IMR-90 (cell line): ENCODE data around the gene ACOXL. TPM values are rescaled to one million over a fixed set of nuclear protein-coding genes. Genes with fewer than 3 reads are reported as not detected.

ENCODE experiments used
- ATAC-seq: fragments of 200-7000 bp; cut with Tn5 transposase; 2 replicates; pipeline ENCODE4 v1.9.1; 2020; ENCODE audit warnings: low read depth, mild to moderate bottlenecking, moderate library complexity
- BruUV-seq: library from RNA; stranded (reverse); fragments of 400-500 nt; replicated peaks from 2 replicates; lab custom pipeline; 2021; lab: Mats Ljungman, UMichigan
- CTCF ChIA-PET: fragments of 300-600 bp; formaldehyde crosslinking; extraction: SDS; loops from one replicate; lab custom pipeline; 2021; ENCODE audit warnings: antibody characterized with exemption; lab: Yijun Ruan, JAX
- POLR2A ChIA-PET: fragments of 300-600 bp; sonication (Branson Sonifier 250); formaldehyde crosslinking; loops from one replicate; lab custom pipeline; 2022; ENCODE audit warnings: antibody characterized with exemption; ENCODE audit not compliant: unreplicated experiment; lab: Charles Lee
- DNase-seq: peaks from one replicate; pipeline ENCODE4 v3.0.0; 2013
- H2AFZ ChIP-seq: replicated peaks from 2 replicates; pipeline ENCODE3; 2013; ENCODE audit warnings: low read length, mild to moderate bottlenecking; ENCODE audit not compliant: poor library complexity
- H2AK5ac ChIP-seq: 2 replicates; pipeline ENCODE4 v1.6.1; 2013; ENCODE audit warnings: low read depth, low read length, inconsistent platforms
- H2AK9ac ChIP-seq: replicated peaks from 2 replicates; pipeline ENCODE3; 2013; ENCODE audit warnings: mild to moderate bottlenecking, low read depth, low read length, moderate library complexity; ENCODE audit not compliant: poor library complexity
- H2BK120ac ChIP-seq: 2 replicates; pipeline ENCODE4 v1.6.1; 2013; ENCODE audit warnings: low read depth, low read length, inconsistent platforms
- H2BK15ac ChIP-seq: 3 replicates; pipeline ENCODE4 v1.6.1; 2013; ENCODE audit warnings: low read depth, low read length, inconsistent platforms
- H2BK20ac ChIP-seq: 2 replicates; pipeline ENCODE4 v1.6.1; 2013; ENCODE audit warnings: low read depth, mild to moderate bottlenecking, inconsistent platforms, low read length, moderate library complexity
- H2BK5ac ChIP-seq: 2 replicates; pipeline ENCODE4 v1.6.1; 2013; ENCODE audit warnings: mild to moderate bottlenecking, low read depth, low read length, inconsistent platforms; ENCODE audit not compliant: poor library complexity, severe bottlenecking
- H3K14ac ChIP-seq: replicated peaks from 2 replicates; pipeline ENCODE4 v1.6.1; 2013; ENCODE audit warnings: low read depth, low read length, inconsistent platforms
- H3K18ac ChIP-seq: 2 replicates; pipeline ENCODE4 v1.6.1; 2013; ENCODE audit warnings: low read depth, low read length, control low read depth
- H3K23ac ChIP-seq: 2 replicates; pipeline ENCODE4 v1.6.1; 2013; ENCODE audit warnings: low read depth, low read length, inconsistent platforms
- H3K27ac ChIP-seq: 2 replicates; pipeline ENCODE4 v1.5.1; 2013; ENCODE audit warnings: mild to moderate bottlenecking, control low read depth, low read length; ENCODE audit not compliant: insufficient read depth
- H3K27me3 ChIP-seq: 2 replicates; pipeline ENCODE4 v1.6.1; 2013; ENCODE audit warnings: low read length; ENCODE audit not compliant: control insufficient read depth, insufficient read depth
- H3K36me3 ChIP-seq: 2 replicates; pipeline ENCODE4 v1.6.1; 2013; ENCODE audit warnings: low read length, mixed read lengths; ENCODE audit not compliant: control insufficient read depth, insufficient read depth
- H3K4ac ChIP-seq: 2 replicates; pipeline ENCODE4 v1.6.1; 2013; ENCODE audit warnings: low read depth, low read length, inconsistent platforms
- H3K4me1 ChIP-seq: 2 replicates; pipeline ENCODE4 v1.6.1; 2013; ENCODE audit warnings: low read length, mixed read lengths; ENCODE audit not compliant: control insufficient read depth, insufficient read depth
- H3K4me2 ChIP-seq: 2 replicates; pipeline ENCODE4 v1.6.1; 2013; ENCODE audit warnings: low read depth, mild to moderate bottlenecking, control low read depth, low read length, moderate library complexity
- H3K4me3 ChIP-seq: 2 replicates; pipeline ENCODE4 v1.5.1; 2013; ENCODE audit warnings: low read depth, mild to moderate bottlenecking, control low read depth, low read length, moderate library complexity; ENCODE audit not compliant: insufficient read depth
- H3K56ac ChIP-seq: 2 replicates; pipeline ENCODE4 v1.6.1; 2013; ENCODE audit warnings: low read length, inconsistent platforms; ENCODE audit not compliant: insufficient read depth; ENCODE audit errors: extremely low read depth
- H3K79me1 ChIP-seq, 2 experiments: 2 replicates each; pipeline ENCODE4 v1.6.1; 2013; ENCODE audit warnings: low read length in 2 of 2, inconsistent platforms in 1 of 2, low read depth in 1 of 2
- H3K9ac ChIP-seq: 2 replicates; pipeline ENCODE4 v1.6.1; 2013; ENCODE audit warnings: low read depth, low read length, control low read depth
- H3K9me1 ChIP-seq: 2 replicates; pipeline ENCODE4 v1.6.1; 2013; ENCODE audit warnings: low read length, inconsistent platforms; ENCODE audit not compliant: insufficient read depth
- H3K9me3 ChIP-seq: 2 replicates; pipeline ENCODE4 v1.6.1; 2013; ENCODE audit warnings: low read length; ENCODE audit not compliant: control insufficient read depth, insufficient read depth
- H4K20me1 ChIP-seq: 2 replicates; pipeline ENCODE4 v1.6.1; 2013; ENCODE audit warnings: low read length, inconsistent platforms; ENCODE audit not compliant: insufficient read depth
- H4K5ac ChIP-seq: 2 replicates; pipeline ENCODE4 v1.6.1; 2013; ENCODE audit warnings: mild to moderate bottlenecking, low read depth, low read length, control low read depth
- H4K8ac ChIP-seq, 2 experiments: 2 replicates each; pipeline ENCODE4 v1.6.1; 2013; ENCODE audit warnings: low read depth in 2 of 2, low read length in 2 of 2, control low read depth in 1 of 2, inconsistent platforms in 1 of 2
- H4K91ac ChIP-seq: 2 replicates; pipeline ENCODE4 v1.6.1; 2013; ENCODE audit warnings: low read depth, low read length, inconsistent platforms; ENCODE audit not compliant: insufficient read depth
- BHLHE40 ChIP-seq: fragments of 150-350 bp; IDR thresholded peaks from 2 replicates; pipeline ENCODE4 v1.6.1; 2016; ENCODE audit warnings: mild to moderate bottlenecking, low read depth, low read length
- CEBPB ChIP-seq: IDR thresholded peaks from 2 replicates; pipeline ENCODE4 v1.6.1; 2012; ENCODE audit warnings: low read depth, low read length, improper control_type of control experiment
- CHD1 ChIP-seq: IDR thresholded peaks from 2 replicates; pipeline ENCODE4 v1.6.1; 2012; ENCODE audit warnings: low read depth, low read length, improper control_type of control experiment
- CTCF ChIP-seq: conservative IDR thresholded peaks from 2 replicates; pipeline ENCODE4 v1.5.1; 2012; ENCODE audit warnings: mild to moderate bottlenecking, low read depth, low read length, improper control_type of control experiment
- ELK1 ChIP-seq: fragments of 150-350 bp; IDR thresholded peaks from 2 replicates; pipeline ENCODE4 v1.6.1; 2016; ENCODE audit warnings: low read depth, mild to moderate bottlenecking, low read length, moderate library complexity, borderline replicate concordance
- FOS ChIP-seq: fragments of 150-350 bp; IDR thresholded peaks from 2 replicates; pipeline ENCODE4 v1.6.1; 2016; ENCODE audit warnings: low read depth, low read length
- MAFK ChIP-seq: IDR thresholded peaks from 2 replicates; pipeline ENCODE4 v1.6.1; 2012; ENCODE audit warnings: low read depth, low read length, improper control_type of control experiment
- MAZ ChIP-seq: IDR thresholded peaks from 2 replicates; pipeline ENCODE4 v1.6.1; 2012; ENCODE audit warnings: low read depth, mild to moderate bottlenecking, low read length, improper control_type of control experiment, moderate library complexity, borderline replicate concordance
- MXI1 ChIP-seq: IDR thresholded peaks from 2 replicates; pipeline ENCODE4 v1.6.1; 2012; ENCODE audit warnings: low read depth, mild to moderate bottlenecking, low read length, moderate library complexity, borderline replicate concordance
- NFE2L2 ChIP-seq: fragments of 150-350 bp; IDR thresholded peaks from 2 replicates; pipeline ENCODE4 v1.6.1; 2016; ENCODE audit warnings: low read depth, mild to moderate bottlenecking, low read length
- POLR2A ChIP-seq: IDR thresholded peaks from 2 replicates; pipeline ENCODE4 v1.6.1; 2012; ENCODE audit warnings: mild to moderate bottlenecking, low read depth, low read length
- RAD21 ChIP-seq: IDR thresholded peaks from 2 replicates; pipeline ENCODE4 v1.6.1; 2012; ENCODE audit warnings: low read length, improper control_type of control experiment
- RCOR1 ChIP-seq: IDR thresholded peaks from 2 replicates; pipeline ENCODE4 v1.6.1; 2012; ENCODE audit warnings: mild to moderate bottlenecking, low read length, improper control_type of control experiment; ENCODE audit not compliant: insufficient replicate concordance
- RFX5 ChIP-seq: IDR thresholded peaks from 2 replicates; pipeline ENCODE4 v1.8.0; 2012; ENCODE audit warnings: low read depth, mild to moderate bottlenecking, low read length, moderate library complexity
- SMC3 ChIP-seq: fragments of 150-350 bp; IDR thresholded peaks from 2 replicates; pipeline ENCODE4 v1.6.1; 2016; ENCODE audit warnings: low read depth, mild to moderate bottlenecking, antibody characterized with exemption, low read length, moderate library complexity
- USF2 ChIP-seq: fragments of 150-350 bp; IDR thresholded peaks from 2 replicates; pipeline ENCODE4 v1.6.1; 2017; ENCODE audit warnings: mild to moderate bottlenecking, antibody characterized with exemption, low read length, low read depth
- WGBS, 2 experiments: methylation state at CpG; one replicate each; pipeline versions ENCODE4 v1.1.5 to v1.1.7; 2013; ENCODE audit warnings: missing lambda C conversion rate in 2 of 2; ENCODE audit not compliant: insufficient read length in 1 of 2; ENCODE audit errors: extremely low coverage in 2 of 2; 5-methylcytosine and 5-hydroxymethylcytosine counted together
- dilution Hi-C: fragments of 300-500 bp; cut with HindIII; formaldehyde crosslinking; loops from one replicate; pipeline ENCODE4 v1.14.3; 2018; ENCODE audit warnings: low sequenced_read_pairs; ENCODE audit not compliant: unreplicated experiment
- in situ Hi-C: fragments of 300-500 bp; cut with MboI; formaldehyde crosslinking; loops from 3 replicates; pipeline ENCODE4 v1.14.3; 2019; ENCODE audit warnings: low sequenced_read_pairs, inconsistent platforms, mixed read lengths
- intact Hi-C: fragments of 100-400 bp; cut with micrococcal nuclease; formaldehyde crosslinking; loops from 2 replicates; pipeline ENCODE4 v1.10.0; 2022
- polyA plus RNA-seq, 3 experiments: library from polyadenylated mRNA; depleted of rRNA; stranded (reverse); fragments of >200 nt; gene quantifications; 2 replicates each; pipeline ENCODE4 v1.2.3, GENCODE V29; 2012; ENCODE audit warnings: low replicate concordance in 1 of 3
- total RNA-seq: library from RNA; depleted of rRNA; stranded (reverse); fragments of >200 nt; gene quantifications from 2 replicates; pipeline ENCODE4 v1.2.3, GENCODE V29; 2012

ACOXL gene
- total and polyA plus RNA-seq, 2 of the 4 experiments (the other 2 are of a cell fraction) = not detected

GRCh38 chr2:111005821-111006220, 273.4 kb downstream of the ACOXL start:
- Histone ChIP-seq H3K9me3 (no peaks in the 10 kb centered on the region), H3K4me1 (no peaks in the 10 kb centered on the region), H2AK5ac (no peak overlapping the region), H4K8ac (no peak overlapping the region), H3K27me3 (peaks cover 8% of the 10 kb centered on the region), H3K4me3 (no peak overlapping the region), H3K36me3 (no peaks in the 10 kb centered on the region), H3K18ac (no peak overlapping the region), H3K4ac (no peak overlapping the region), H2AFZ (no peak overlapping the region), H3K4me2 (no peak overlapping the region), H3K9me1 (no peaks in the 10 kb centered on the region), H2BK5ac (no peak overlapping the region), H4K5ac (no peak overlapping the region), H3K27ac (no peak overlapping the region), H2BK15ac (no peak overlapping the region), H4K20me1 (no peaks in the 10 kb centered on the region), H3K23ac (no peak overlapping the region), H2BK120ac (no peak overlapping the region), H2BK20ac (no peak overlapping the region), H2AK9ac (no peak overlapping the region), H3K56ac (no peak overlapping the region), H3K14ac (no peak overlapping the region), H3K9ac (no peak overlapping the region), H3K79me1 (no peaks in the 10 kb centered on the region), H4K91ac (no peak overlapping the region)
- ChIA-PET POLR2A (no interaction called here), CTCF (no interaction called here)
- BruUV-seq = no TSS peak
- in situ Hi-C loops (no loop called here), intact Hi-C loops (no loop called here), dilution Hi-C loops (no loop called here)
- DNase-seq (no peak), ATAC-seq (no peak)
- TF ChIP-seq BHLHE40 = no peak
- no peak for TF ChIP-seq CHD1
- no peak for TF ChIP-seq NFE2L2
- no peak for TF ChIP-seq MXI1
- no peak for TF ChIP-seq CEBPB
- no peak for TF ChIP-seq RCOR1
- no peak for TF ChIP-seq CTCF
- TF ChIP-seq MAZ = no peak
- no peak for TF ChIP-seq USF2
- no peak for TF ChIP-seq RFX5
- no peak for TF ChIP-seq RAD21
- no peak for TF ChIP-seq FOS
- no peak for TF ChIP-seq POLR2A
- no peak for TF ChIP-seq MAFK
- no peak for TF ChIP-seq ELK1
- TF ChIP-seq SMC3 = no peak
- WGBS, 2 experiments = no CpG with 5 or more reads among the region's 4 CpGs
